ENCODE data around the gene MAP4K2. TPM values are rescaled to one million over a fixed set of nuclear protein-coding genes. Genes with fewer than 3 reads are reported as not detected.

The MAP4K2 gene
- total RNA-seq, 1 donor from 2014 or later, result 40.6 TPM

GRCh38 chr11:64754124-64754918 lies 48.7 kb downstream of the MAP4K2 start:
- H3K36me3 ChIP-seq (ENCODE audit: control insufficient read depth, insufficient read depth, low read length), result no peaks in the 10 kb centered on the region
- H3K4me3 ChIP-seq (ENCODE audit: low read depth, low read length), result no peak overlapping the region
- TF ChIP-seq, protein P1, sequence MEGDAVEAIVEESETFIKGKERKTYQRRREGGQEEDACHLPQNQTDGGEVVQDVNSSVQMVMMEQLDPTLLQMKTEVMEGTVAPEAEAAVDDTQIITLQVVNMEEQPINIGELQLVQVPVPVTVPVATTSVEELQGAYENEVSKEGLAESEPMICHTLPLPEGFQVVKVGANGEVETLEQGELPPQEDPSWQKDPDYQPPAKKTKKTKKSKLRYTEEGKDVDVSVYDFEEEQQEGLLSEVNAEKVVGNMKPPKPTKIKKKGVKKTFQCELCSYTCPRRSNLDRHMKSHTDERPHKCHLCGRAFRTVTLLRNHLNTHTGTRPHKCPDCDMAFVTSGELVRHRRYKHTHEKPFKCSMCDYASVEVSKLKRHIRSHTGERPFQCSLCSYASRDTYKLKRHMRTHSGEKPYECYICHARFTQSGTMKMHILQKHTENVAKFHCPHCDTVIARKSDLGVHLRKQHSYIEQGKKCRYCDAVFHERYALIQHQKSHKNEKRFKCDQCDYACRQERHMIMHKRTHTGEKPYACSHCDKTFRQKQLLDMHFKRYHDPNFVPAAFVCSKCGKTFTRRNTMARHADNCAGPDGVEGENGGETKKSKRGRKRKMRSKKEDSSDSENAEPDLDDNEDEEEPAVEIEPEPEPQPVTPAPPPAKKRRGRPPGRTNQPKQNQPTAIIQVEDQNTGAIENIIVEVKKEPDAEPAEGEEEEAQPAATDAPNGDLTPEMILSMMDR (IDR thresholded peaks at IDR 0.05; ENCODE audit: insufficient read depth, low read length, poor library complexity, severe bottlenecking), result no peak
- H3K27me3 ChIP-seq (ENCODE audit: control insufficient read depth, insufficient read depth, low read length), result peaks cover 7% of the 10 kb centered on the region
- no peak for DNase-seq (ENCODE audit: low read depth)

GRCh38 chr11:64753380-64754123 lies 49.5 kb downstream of the MAP4K2 start:
- Histone ChIP-seq H3K27me3 (ENCODE audit: control insufficient read depth, insufficient read depth, low read length) (peaks cover 5% of the 10 kb centered on the region), H3K36me3 (ENCODE audit: control insufficient read depth, insufficient read depth, low read length) (no peaks in the 10 kb centered on the region), H3K4me3 (ENCODE audit: low read depth, low read length) (no peak overlapping the region)
- no peak for DNase-seq (ENCODE audit: low read depth)
- TF ChIP-seq, protein P1 (IDR thresholded peaks at IDR 0.05; ENCODE audit: insufficient read depth, low read length, poor library complexity, severe bottlenecking), result no peak

GRCh38 chr11:64753019-64753379 lies 50.0 kb downstream of the MAP4K2 start:
- no peaks in the 10 kb centered on the region for H3K36me3 ChIP-seq (ENCODE audit: control insufficient read depth, insufficient read depth, low read length)
- H3K27me3 ChIP-seq (ENCODE audit: control insufficient read depth, insufficient read depth, low read length), result peaks cover 5% of the 10 kb centered on the region
- DNase-seq (ENCODE audit: low read depth), result no peak
- TF ChIP-seq, protein P1 (IDR thresholded peaks at IDR 0.05; ENCODE audit: insufficient read depth, low read length, poor library complexity, severe bottlenecking), result no peak
- H3K4me3 ChIP-seq (ENCODE audit: low read depth, low read length), result no peak overlapping the region

DNA sequence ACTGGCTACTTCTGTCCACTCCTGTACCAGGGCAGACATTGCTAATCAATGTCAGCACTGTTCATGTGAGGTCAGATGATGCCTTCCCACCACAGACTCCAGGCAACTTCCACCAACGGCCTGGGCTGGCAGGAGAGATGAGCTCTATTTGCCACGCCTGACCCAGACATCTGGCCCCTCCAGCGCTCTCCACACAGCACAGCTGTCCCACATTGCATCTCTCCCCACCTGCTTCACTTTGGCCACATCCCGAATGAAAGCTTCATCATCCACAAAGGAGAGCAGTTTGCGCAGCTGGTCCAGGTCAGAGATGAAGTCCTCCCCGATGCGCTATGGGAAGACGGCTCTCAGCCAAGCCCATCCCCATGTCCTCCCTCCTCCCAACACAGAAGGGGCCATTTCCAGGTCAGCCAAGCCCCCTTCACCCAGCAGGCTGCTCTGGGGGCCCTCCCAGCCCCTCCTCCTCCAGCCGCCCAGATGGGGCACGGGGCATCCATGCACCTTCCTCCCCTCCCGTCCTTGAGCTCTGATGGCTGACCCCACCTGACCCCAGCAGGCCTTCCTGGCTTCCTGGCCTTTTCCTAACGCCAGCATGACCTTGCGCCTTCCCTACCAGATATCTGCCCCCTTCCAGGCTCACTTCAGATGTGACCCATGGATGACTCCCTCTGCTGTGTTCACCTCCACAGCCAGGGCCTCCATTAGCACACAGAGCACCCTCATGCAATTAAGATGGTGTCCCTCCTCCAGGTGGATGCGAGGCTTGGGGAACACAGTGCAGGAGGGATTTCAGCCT lies 50.6 kb downstream of the MAP4K2 start:
- no peaks in the 10 kb centered on the region for H3K36me3 ChIP-seq (ENCODE audit: control insufficient read depth, insufficient read depth, low read length)
- no peak overlapping the region for H3K4me3 ChIP-seq (ENCODE audit: low read depth, low read length)
- TF ChIP-seq, protein P1 (IDR thresholded peaks at IDR 0.05; ENCODE audit: insufficient read depth, low read length, poor library complexity, severe bottlenecking), result no peak
- DNase-seq (ENCODE audit: low read depth), result no peak
- peaks cover 5% of the 10 kb centered on the region for H3K27me3 ChIP-seq (ENCODE audit: control insufficient read depth, insufficient read depth, low read length)

DNA sequence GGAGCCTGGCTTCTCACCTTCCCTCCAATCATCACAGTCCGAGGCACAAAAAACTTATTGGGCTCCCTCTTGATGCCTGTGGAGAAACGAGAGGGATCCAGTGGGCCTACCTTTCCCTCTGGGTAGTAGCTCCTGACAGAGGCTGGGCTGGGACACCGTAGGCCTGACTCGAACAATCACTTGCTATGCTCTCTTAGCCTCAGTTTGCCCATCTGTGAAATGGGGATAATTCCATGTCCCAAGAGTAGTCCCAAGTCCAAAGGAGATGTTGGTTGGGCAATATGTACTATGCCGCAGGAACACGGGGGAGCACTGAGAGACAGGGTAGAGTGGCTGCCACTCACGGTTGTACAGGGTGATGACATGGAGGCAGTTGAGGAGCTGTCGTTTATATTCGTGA lies 51.4 kb downstream of the MAP4K2 start:
- TF ChIP-seq, protein P1 (IDR thresholded peaks at IDR 0.05; ENCODE audit: insufficient read depth, low read length, poor library complexity, severe bottlenecking), result no peak
- DNase-seq (ENCODE audit: low read depth), result no peak
- Histone ChIP-seq H3K36me3 (ENCODE audit: control insufficient read depth, insufficient read depth, low read length) (no peaks in the 10 kb centered on the region), H3K27me3 (ENCODE audit: control insufficient read depth, insufficient read depth, low read length) (peaks cover 11% of the 10 kb centered on the region), H3K4me3 (ENCODE audit: low read depth, low read length) (no peak overlapping the region)
